Fibroblast of pulmonary artery (primary cell): Measurements from ENCODE around the gene KRTAP19-4.
"Not testable (repeated sequence)": the region's sequence is repeated elsewhere in the genome, so short reads cannot be mapped to it uniquely, and the experiment has no call there.

ENCODE experiments used
- DNase-seq: peaks from one replicate; pipeline ENCODE4 v3.0.0-alpha.2; 2010; ENCODE audit warnings: low read depth
- H3K4me3 ChIP-seq: replicated peaks from 2 replicates; pipeline ENCODE4 v1.5.1; 2011; ENCODE audit warnings: low read depth, mild to moderate bottlenecking, control low read depth, low read length, moderate library complexity
- TF ChIP-seq, protein P1 (sequence below): IDR thresholded peaks from 2 replicates; pipeline ENCODE4 v1.5.1; 2011; ENCODE audit warnings: mild to moderate bottlenecking, control low read depth, low read length, inconsistent platforms; ENCODE audit errors: missing control alignments

Gene KRTAP19-4, protein sequence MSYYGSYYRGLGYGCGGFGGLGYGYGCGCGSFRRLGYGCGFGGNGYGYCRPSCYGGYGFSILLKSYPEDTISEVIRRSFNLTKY

DNA sequence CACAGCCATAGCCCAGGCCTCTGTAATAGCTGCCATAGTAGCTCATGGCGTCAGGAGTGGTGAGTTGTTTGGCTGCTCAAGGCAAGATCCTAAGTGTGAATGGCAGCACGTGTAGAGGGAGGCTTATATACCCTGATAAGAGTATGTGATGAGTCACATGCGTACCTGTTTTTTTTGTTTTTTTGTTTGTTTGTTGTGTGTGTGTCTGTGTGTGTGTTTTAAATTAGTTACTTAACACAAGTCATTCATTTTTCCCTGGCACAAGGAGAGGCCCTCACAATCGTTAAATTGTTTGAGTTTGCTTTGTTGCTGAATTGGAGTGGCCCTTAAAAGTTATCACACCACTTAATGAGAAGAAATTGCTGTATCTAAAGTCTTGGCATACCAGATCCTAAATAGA is at the start of gene KRTAP19-4:
TSS of gene KRTAP19-4 (minus strand) at position 101 of the 400 bp plus-strand sequence. CDS start at position 46, 55 bp downstream.
- TF ChIP-seq, protein P1, sequence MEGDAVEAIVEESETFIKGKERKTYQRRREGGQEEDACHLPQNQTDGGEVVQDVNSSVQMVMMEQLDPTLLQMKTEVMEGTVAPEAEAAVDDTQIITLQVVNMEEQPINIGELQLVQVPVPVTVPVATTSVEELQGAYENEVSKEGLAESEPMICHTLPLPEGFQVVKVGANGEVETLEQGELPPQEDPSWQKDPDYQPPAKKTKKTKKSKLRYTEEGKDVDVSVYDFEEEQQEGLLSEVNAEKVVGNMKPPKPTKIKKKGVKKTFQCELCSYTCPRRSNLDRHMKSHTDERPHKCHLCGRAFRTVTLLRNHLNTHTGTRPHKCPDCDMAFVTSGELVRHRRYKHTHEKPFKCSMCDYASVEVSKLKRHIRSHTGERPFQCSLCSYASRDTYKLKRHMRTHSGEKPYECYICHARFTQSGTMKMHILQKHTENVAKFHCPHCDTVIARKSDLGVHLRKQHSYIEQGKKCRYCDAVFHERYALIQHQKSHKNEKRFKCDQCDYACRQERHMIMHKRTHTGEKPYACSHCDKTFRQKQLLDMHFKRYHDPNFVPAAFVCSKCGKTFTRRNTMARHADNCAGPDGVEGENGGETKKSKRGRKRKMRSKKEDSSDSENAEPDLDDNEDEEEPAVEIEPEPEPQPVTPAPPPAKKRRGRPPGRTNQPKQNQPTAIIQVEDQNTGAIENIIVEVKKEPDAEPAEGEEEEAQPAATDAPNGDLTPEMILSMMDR = no peak
- DNase-seq = no peak
- no peak within 1 kb of the TSS for H3K4me3 ChIP-seq

- no peak for DNase-seq
- TF ChIP-seq, protein P1 = no peak
- H3K4me3 ChIP-seq = no peak within 1 kb of the TSS
Measured at GRCh38 chr21:30541764-30542163, 44.8 kb upstream of the KRTAP19-4 start, which contains the start of gene KRTAP19-6. Gene KRTAP19-6, minus strand, starts transcription at chr21:30541864. Its CDS starts 31 bp downstream, at chr21:30541833.

- no peak for DNase-seq
- no peak overlapping the region for H3K4me3 ChIP-seq
- TF ChIP-seq, protein P1 = no peak
Measured at GRCh38 chr21:30518876-30519275, 21.9 kb upstream of the KRTAP19-4 start.

DNA sequence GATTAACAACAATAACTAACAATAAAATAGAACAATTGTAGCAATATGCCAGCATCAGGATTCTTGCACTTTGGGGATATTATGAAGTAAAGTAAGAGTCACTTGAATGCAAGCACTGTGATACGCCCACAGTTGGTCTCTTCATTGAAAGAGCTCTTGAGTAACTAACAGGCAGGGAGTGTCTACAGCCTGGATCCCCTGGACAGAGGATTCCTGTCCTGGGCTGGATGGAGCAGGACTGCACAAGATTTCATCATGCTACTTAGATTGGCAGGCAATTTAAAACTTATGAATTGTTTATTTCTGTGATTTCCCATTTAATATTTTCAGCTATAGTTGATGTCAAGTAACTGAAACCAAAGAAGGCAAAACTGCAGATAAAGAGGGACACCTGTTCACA is 18.7 kb upstream of the KRTAP19-4 start:
- DNase-seq = no peak
- TF ChIP-seq, protein P1 = no peak
- no peak overlapping the region for H3K4me3 ChIP-seq

- not testable (repeated sequence) for DNase-seq, H3K4me3 ChIP-seq
Measured at GRCh38 chr21:30505621-30506205, 8.7 kb upstream of the KRTAP19-4 start.

- H3K4me3 ChIP-seq = no peak within 1 kb of the TSS
- no peak for DNase-seq
- TF ChIP-seq, protein P1 = no peak
Measured at GRCh38 chr21:30502041-30502440, 5.1 kb upstream of the KRTAP19-4 start, which contains the start of gene KRTAP19-5. Gene KRTAP19-5, minus strand, starts transcription at chr21:30502141. Its CDS starts 51 bp downstream, at chr21:30502090.

DNA sequence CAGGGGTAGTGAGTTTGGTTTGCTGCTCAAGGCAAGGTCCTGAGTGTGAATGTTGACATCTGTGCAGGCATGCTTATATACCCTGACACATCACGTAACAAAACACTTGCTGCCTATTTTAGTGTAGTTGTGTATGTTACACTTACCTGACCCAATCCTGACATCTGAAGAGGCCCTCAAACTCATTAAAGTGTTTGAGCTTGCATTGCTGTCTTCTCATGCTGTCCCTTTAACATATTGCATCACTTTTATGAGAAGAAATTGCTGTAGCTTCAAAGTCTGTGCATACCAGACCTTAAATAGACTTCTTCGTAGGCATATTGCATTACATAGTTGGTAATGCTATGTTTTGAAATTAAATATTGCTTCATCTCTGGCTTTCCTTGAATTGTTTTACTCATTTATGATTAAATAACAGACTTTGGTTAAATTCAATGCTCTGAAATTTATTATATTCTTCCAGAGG is 5.0 kb downstream of the KRTAP19-4 start, which contains the start of gene KRTAP19-3:
TSS of gene KRTAP19-3 (minus strand) at position 51 of the 466 bp plus-strand sequence. CDS start 56 bp downstream, outside the sequence.
- no peak within 1 kb of the TSS for H3K4me3 ChIP-seq
- TF ChIP-seq, protein P1 = no peak
- DNase-seq = no peak
